T-helper 9 cell (primary cell): ENCODE results near the gene DENND4B.

Source experiments
- DNase-seq: peaks from one replicate; pipeline ENCODE4 v3.0.0-alpha.2; 2020

The DENND4B gene

GRCh38 chr1:153944005-153944826 is 2.3 kb downstream of the DENND4B start:
- no peak for DNase-seq

- no peak for DNase-seq
Measured at GRCh38 chr1:153942766-153943549, 3.6 kb downstream of the DENND4B start.

- no peak for DNase-seq
Measured at GRCh38 chr1:153941826-153942725, 4.4 kb downstream of the DENND4B start.

GRCh38 chr1:153940756-153941155 is 5.8 kb downstream of the DENND4B start:
- no peak for DNase-seq

GRCh38 chr1:153939476-153939875 is 7.0 kb downstream of the DENND4B start:
- no peak for DNase-seq

- no peak for DNase-seq
Measured at GRCh38 chr1:153938996-153939395, 7.5 kb downstream of the DENND4B start.

GRCh38 chr1:153937331-153937730 is 9.2 kb downstream of the DENND4B start:
- no peak for DNase-seq

GRCh38 chr1:153936011-153936802 is 10.3 kb downstream of the DENND4B start:
- no peak for DNase-seq

- no peak for DNase-seq
Measured at GRCh38 chr1:153934746-153935145, 11.8 kb downstream of the DENND4B start.

GRCh38 chr1:153933955-153934354 is 12.6 kb downstream of the DENND4B start:
- no peak for DNase-seq

- no peak for DNase-seq
Measured at GRCh38 chr1:153933430-153933829, 13.1 kb downstream of the DENND4B start.

- DNase-seq, result no peak
Measured at GRCh38 chr1:153932156-153933131, 14.1 kb downstream of the DENND4B start.

- DNase-seq, result no peak
Measured at GRCh38 chr1:153929981-153930948, 16.3 kb downstream of the DENND4B start.

- DNase-seq, result no peak
Measured at GRCh38 chr1:153929426-153929825, 17.1 kb downstream of the DENND4B start.

- no peak for DNase-seq
Measured at GRCh38 chr1:153928791-153929341, 17.7 kb downstream of the DENND4B start.

- DNase-seq, result no peak
Measured at GRCh38 chr1:153928245-153928644, 18.3 kb downstream of the DENND4B start.

- no peak for DNase-seq
Measured at GRCh38 chr1:153926405-153926804, 20.1 kb downstream of the DENND4B start.

GRCh38 chr1:153922972-153923925 is 23.3 kb downstream of the DENND4B start, which contains the start of gene GATAD2B:
TSS of gene GATAD2B (minus strand) at chr1:153922972. CDS start at chr1:153828347, 94,625 bp downstream.
- peak; percentile 95 for DNase-seq
